GM12875 (cell line): ENCODE measurements around the gene S1PR2.

Experiments
- H3K4me3 ChIP-seq: one replicate; pipeline ENCODE4 v1.5.1; 2011; ENCODE audit warnings: low read depth, low read length, control low read depth
- CTCF ChIP-seq: IDR thresholded peaks from 2 replicates; pipeline ENCODE4 v1.5.1; 2011; ENCODE audit warnings: low read depth, mild to moderate bottlenecking, control low read depth, inconsistent platforms, low read length, moderate library complexity, borderline replicate concordance; ENCODE audit not compliant: insufficient read depth

Gene S1PR2

GRCh38 chr19:10228920-10229319 lies 2.2 kb downstream of the S1PR2 start:
- TF ChIP-seq CTCF = peak; percentile 68
- peak overlapping the region; percentile 8 for H3K4me3 ChIP-seq

GRCh38 chr19:10228393-10228792 lies 2.7 kb downstream of the S1PR2 start:
- TF ChIP-seq CTCF = no peak
- no peak overlapping the region for H3K4me3 ChIP-seq

- no peak for TF ChIP-seq CTCF
- no peak overlapping the region for H3K4me3 ChIP-seq
Observed at GRCh38 chr19:10227026-10227971, 3.8 kb downstream of the S1PR2 start.

- no peak for TF ChIP-seq CTCF
- no peak overlapping the region for H3K4me3 ChIP-seq
Observed at GRCh38 chr19:10226376-10227025, 4.6 kb downstream of the S1PR2 start.

- no peak overlapping the region for H3K4me3 ChIP-seq
- no peak for TF ChIP-seq CTCF
Observed at GRCh38 chr19:10226021-10226375, 5.1 kb downstream of the S1PR2 start.

GRCh38 chr19:10224337-10224736 lies 6.8 kb downstream of the S1PR2 start:
- H3K4me3 ChIP-seq = no peak overlapping the region
- TF ChIP-seq CTCF = no peak
